ENCODE data around the gene SCARB2.

The SCARB2 gene

GRCh38 chr4:76175336-76175735 is 38.3 kb downstream of the SCARB2 start:
- Mint-ChIP-seq H3K4me3 (no peak overlapping the region), H3K27ac (no peak overlapping the region), H3K36me3 (ENCODE audit: low read depth) (peaks cover 33% of the 10 kb centered on the region), H3K27me3 (no peaks in the 10 kb centered on the region), H3K9me3 (no peaks in the 10 kb centered on the region), H3K4me1 (ENCODE audit: low read depth) (no peaks in the 10 kb centered on the region)
- no peak for DNase-seq

DNA sequence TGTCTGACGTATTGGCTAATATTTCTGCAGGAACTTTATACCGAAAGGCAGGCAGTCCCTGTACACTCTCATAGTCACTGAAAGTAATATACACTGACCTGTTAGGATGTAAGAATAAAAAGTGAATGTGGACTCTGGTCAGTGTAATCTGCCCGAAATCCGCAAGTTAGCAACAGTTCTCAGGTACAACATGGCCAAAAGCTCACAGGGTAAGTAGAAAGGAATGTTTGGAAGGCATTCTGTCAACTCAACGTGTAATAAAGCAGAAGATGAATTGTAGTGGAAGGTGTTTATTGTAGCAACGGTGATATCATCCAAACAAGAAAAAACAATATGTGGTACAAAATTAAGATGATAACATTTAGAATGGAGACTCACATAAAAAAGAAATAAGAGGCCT is 39.4 kb downstream of the SCARB2 start:
- Mint-ChIP-seq H3K27ac (no peak overlapping the region), H3K36me3 (ENCODE audit: low read depth) (peaks cover 40% of the 10 kb centered on the region), H3K9me3 (no peaks in the 10 kb centered on the region), H3K4me3 (no peak overlapping the region), H3K4me1 (ENCODE audit: low read depth) (no peaks in the 10 kb centered on the region), H3K27me3 (no peaks in the 10 kb centered on the region)
- DNase-seq: no peak

GRCh38 chr4:76168688-76169087 is 44.9 kb downstream of the SCARB2 start:
- no peak for DNase-seq
- H3K4me3 Mint-ChIP-seq: no peak overlapping the region
- H3K4me1 Mint-ChIP-seq (ENCODE audit: low read depth): no peaks in the 10 kb centered on the region
- no peak overlapping the region for H3K27ac Mint-ChIP-seq
- peaks cover 42% of the 10 kb centered on the region for H3K36me3 Mint-ChIP-seq (ENCODE audit: low read depth)
- no peaks in the 10 kb centered on the region for H3K27me3 Mint-ChIP-seq
- no peaks in the 10 kb centered on the region for H3K9me3 Mint-ChIP-seq

GRCh38 chr4:76166480-76166879 is 47.1 kb downstream of the SCARB2 start:
- Mint-ChIP-seq H3K4me1 (ENCODE audit: low read depth) (no peaks in the 10 kb centered on the region), H3K9me3 (no peaks in the 10 kb centered on the region), H3K36me3 (ENCODE audit: low read depth) (peaks cover 50% of the 10 kb centered on the region), H3K4me3 (no peak overlapping the region), H3K27ac (no peak overlapping the region), H3K27me3 (no peaks in the 10 kb centered on the region)
- no peak for DNase-seq

DNA sequence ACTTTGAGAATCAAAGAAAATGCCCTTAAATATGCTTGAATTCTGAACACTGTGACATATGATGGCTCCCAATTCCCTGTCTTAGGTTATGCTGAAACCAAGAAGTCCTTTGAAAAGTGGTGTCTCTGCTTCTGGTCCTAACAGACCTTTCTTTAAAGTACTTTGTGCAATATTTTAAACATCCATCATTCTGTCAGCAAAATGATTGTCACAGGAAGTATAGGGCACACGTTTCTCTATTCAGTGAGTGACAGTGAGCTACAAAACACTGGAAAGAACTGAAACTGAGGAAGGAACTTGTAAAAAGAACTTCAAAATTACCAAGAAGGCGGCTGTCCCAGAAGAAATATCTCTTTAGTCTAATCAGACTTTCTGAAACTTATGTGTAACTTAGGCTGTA is 53.3 kb downstream of the SCARB2 start:
- Mint-ChIP-seq H3K4me3 (no peak overlapping the region), H3K27ac (no peak overlapping the region), H3K27me3 (no peaks in the 10 kb centered on the region), H3K36me3 (ENCODE audit: low read depth) (peaks cover 28% of the 10 kb centered on the region), H3K9me3 (no peaks in the 10 kb centered on the region), H3K4me1 (ENCODE audit: low read depth) (no peaks in the 10 kb centered on the region)
- DNase-seq: no peak

- Mint-ChIP-seq H3K36me3 (ENCODE audit: low read depth) (peaks cover 10% of the 10 kb centered on the region), H3K27me3 (no peaks in the 10 kb centered on the region)
- no peak for DNase-seq
These were observed 57.0 kb downstream of the SCARB2 start for GRCh38 chr4:76156635-76157034.

GRCh38 chr4:76155979-76156378 is 57.6 kb downstream of the SCARB2 start:
- DNase-seq: no peak
- Mint-ChIP-seq H3K36me3 (ENCODE audit: low read depth) (peaks cover 4% of the 10 kb centered on the region), H3K9me3 (peaks cover 4% of the 10 kb centered on the region), H3K27me3 (no peaks in the 10 kb centered on the region), H3K4me1 (ENCODE audit: low read depth) (no peaks in the 10 kb centered on the region), H3K27ac (no peak overlapping the region), H3K4me3 (no peak overlapping the region)

More at GRCh38 chr4:76156635-76157034, 57.0 kb downstream of the SCARB2 start:
- Mint-ChIP-seq H3K4me3 (no peak overlapping the region), H3K27ac (no peak overlapping the region), H3K9me3 (peaks cover 4% of the 10 kb centered on the region), H3K4me1 (ENCODE audit: low read depth) (no peaks in the 10 kb centered on the region)

DNA sequence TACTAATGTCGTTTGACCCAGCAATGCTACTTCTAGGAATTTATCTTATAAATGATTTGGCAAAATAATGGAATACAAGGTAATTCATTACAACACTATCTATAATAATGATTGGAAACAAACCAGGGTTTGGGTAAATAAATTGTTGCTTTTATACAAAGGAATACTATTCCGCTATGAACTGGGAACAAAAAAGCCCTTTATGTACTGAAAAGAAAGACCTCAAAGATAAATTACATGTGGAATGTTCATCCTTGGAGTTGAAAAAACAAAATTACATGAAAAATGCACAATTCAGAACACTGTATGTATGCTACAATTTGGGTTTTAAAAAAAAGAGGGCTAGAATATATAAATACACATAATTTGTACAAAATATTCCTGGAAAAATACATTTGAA is 60.3 kb downstream of the SCARB2 start:
- no peak overlapping the region for H3K27ac Mint-ChIP-seq
- peaks cover 15% of the 10 kb centered on the region for H3K4me1 Mint-ChIP-seq (ENCODE audit: low read depth)
- peaks cover 4% of the 10 kb centered on the region for H3K9me3 Mint-ChIP-seq
- peaks cover 17% of the 10 kb centered on the region for H3K36me3 Mint-ChIP-seq (ENCODE audit: low read depth)
- H3K27me3 Mint-ChIP-seq: no peaks in the 10 kb centered on the region
- no peak overlapping the region for H3K4me3 Mint-ChIP-seq
- DNase-seq: no peak

- peak; percentile 98 for DNase-seq
- Mint-ChIP-seq H3K4me1 (ENCODE audit: low read depth) (peaks cover 36% of the 10 kb centered on the region), H3K4me3 (peak within 1 kb of the TSS; percentile 92), H3K27me3 (no peaks in the 10 kb centered on the region), H3K36me3 (ENCODE audit: low read depth) (peaks cover 49% of the 10 kb centered on the region), H3K9me3 (no peaks in the 10 kb centered on the region), H3K27ac (peak within 1 kb of the TSS; percentile 95)
These were observed 65.3 kb downstream of the SCARB2 start, which contains the start of gene NUP54 for GRCh38 chr4:76148142-76148865. Gene NUP54 (minus strand): TSS chr4:76148397. CDS start chr4:76148374, 23 bp downstream.

- Mint-ChIP-seq H3K4me3 (peak overlapping the region; percentile 92), H3K27me3 (no peaks in the 10 kb centered on the region), H3K27ac (peak overlapping the region; percentile 95), H3K9me3 (no peaks in the 10 kb centered on the region), H3K36me3 (ENCODE audit: low read depth) (peaks cover 56% of the 10 kb centered on the region), H3K4me1 (ENCODE audit: low read depth) (peaks cover 40% of the 10 kb centered on the region)
- DNase-seq: no peak
These were observed 66.0 kb downstream of the SCARB2 start for GRCh38 chr4:76147454-76148141.

- H3K4me3 Mint-ChIP-seq: no peak overlapping the region
- peaks cover 78% of the 10 kb centered on the region for H3K36me3 Mint-ChIP-seq (ENCODE audit: low read depth)
- no peaks in the 10 kb centered on the region for H3K9me3 Mint-ChIP-seq
- no peak for DNase-seq
- no peak overlapping the region for H3K27ac Mint-ChIP-seq
- H3K27me3 Mint-ChIP-seq: no peaks in the 10 kb centered on the region
- H3K4me1 Mint-ChIP-seq (ENCODE audit: low read depth): peaks cover 50% of the 10 kb centered on the region
These were observed 69.1 kb downstream of the SCARB2 start for GRCh38 chr4:76144546-76144945.

GRCh38 chr4:76141241-76141640 is 72.4 kb downstream of the SCARB2 start:
- Mint-ChIP-seq H3K4me1 (ENCODE audit: low read depth) (peaks cover 45% of the 10 kb centered on the region), H3K4me3 (no peak overlapping the region), H3K9me3 (no peaks in the 10 kb centered on the region), H3K27me3 (no peaks in the 10 kb centered on the region), H3K36me3 (ENCODE audit: low read depth) (peaks cover 84% of the 10 kb centered on the region), H3K27ac (no peak overlapping the region)
- no peak for DNase-seq

DNA sequence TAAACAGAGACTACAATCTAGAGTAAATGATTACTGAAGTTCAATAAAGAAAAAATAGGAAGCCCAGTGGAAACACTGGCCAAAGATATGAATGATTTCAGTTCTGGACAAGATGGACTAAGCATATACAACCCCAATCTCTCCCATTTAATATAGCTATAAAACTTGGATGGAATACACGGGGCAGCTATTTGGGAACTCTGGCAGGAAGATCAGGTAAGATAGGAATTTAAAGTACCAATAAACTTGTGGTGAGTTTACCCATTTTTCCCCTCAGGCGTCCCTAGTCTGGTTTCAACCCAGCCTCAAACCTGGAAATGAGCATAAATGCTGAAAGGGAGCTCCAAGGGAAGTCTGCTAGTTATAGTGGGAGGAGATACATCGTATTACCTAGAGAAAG is 85.9 kb downstream of the SCARB2 start:
- DNase-seq: no peak
- Mint-ChIP-seq H3K4me1 (ENCODE audit: low read depth) (no peaks in the 10 kb centered on the region), H3K27ac (no peak overlapping the region), H3K4me3 (no peak overlapping the region), H3K9me3 (no peaks in the 10 kb centered on the region), H3K36me3 (ENCODE audit: low read depth) (peaks cover 81% of the 10 kb centered on the region), H3K27me3 (no peaks in the 10 kb centered on the region)

DNA sequence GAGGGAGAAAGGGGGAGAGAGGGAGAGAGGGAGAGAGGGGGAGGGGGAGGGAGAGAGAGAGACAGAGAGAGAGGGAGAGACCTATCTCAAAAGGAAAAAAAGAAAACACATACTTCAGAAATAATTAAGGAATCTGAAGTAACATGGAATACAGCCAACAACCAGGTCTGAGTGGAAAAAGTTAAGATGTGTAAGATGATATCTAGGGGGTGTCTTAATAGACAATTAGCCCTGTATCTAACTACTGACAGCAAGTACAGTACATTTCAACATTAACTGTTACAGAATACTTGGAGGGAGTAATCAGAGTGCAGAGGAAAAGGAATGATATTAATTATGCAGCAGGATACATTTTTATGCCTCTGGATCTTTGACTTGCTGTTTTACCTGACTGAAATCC is 87.8 kb downstream of the SCARB2 start:
- H3K36me3 Mint-ChIP-seq (ENCODE audit: low read depth): peaks cover 84% of the 10 kb centered on the region
- no peak overlapping the region for H3K4me3 Mint-ChIP-seq
- H3K4me1 Mint-ChIP-seq (ENCODE audit: low read depth): no peaks in the 10 kb centered on the region
- no peaks in the 10 kb centered on the region for H3K9me3 Mint-ChIP-seq
- no peak overlapping the region for H3K27ac Mint-ChIP-seq
- no peak for DNase-seq
- H3K27me3 Mint-ChIP-seq: no peaks in the 10 kb centered on the region

DNA sequence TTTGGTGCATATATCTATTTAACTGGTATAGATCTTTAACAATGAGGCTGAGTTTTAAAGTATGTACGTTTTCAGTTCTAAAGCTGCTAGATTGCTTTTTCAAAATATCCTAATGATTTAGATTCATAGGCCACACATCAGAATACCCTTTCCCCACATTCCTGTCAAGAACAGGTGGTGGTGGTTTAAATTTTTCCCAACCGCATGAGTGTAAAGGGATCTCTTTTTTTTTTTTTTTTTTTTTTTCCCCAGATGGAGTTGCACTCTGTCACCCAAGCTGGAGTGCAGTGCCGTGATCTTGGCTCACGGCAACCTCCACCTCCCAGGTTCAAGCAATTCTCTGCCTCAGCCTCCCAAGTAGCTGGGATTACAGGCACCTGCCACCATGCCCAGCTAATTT is 93.4 kb downstream of the SCARB2 start:
- H3K9me3 Mint-ChIP-seq: no peaks in the 10 kb centered on the region
- no peaks in the 10 kb centered on the region for H3K4me1 Mint-ChIP-seq (ENCODE audit: low read depth)
- H3K4me3 Mint-ChIP-seq: no peak overlapping the region
- no peak for DNase-seq
- H3K27ac Mint-ChIP-seq: no peak overlapping the region
- H3K36me3 Mint-ChIP-seq (ENCODE audit: low read depth): peaks cover 93% of the 10 kb centered on the region
- H3K27me3 Mint-ChIP-seq: no peaks in the 10 kb centered on the region
